Astrocyte (in vitro differentiated cells and primary cell): ENCODE measurements around the gene SDF2L1. TPM values are rescaled to one million over a fixed set of nuclear protein-coding genes. Genes with fewer than 3 reads are reported as not detected.

Source experiments
- DNase-seq: peaks from one replicate; pipeline ENCODE4 v3.0.0-alpha.2; 2010; ENCODE audit warnings: low read depth
- FAIRE-seq: peaks from 2 replicates; lab custom pipeline; 2011; peaks lifted over from hg19 to GRCh38; lab: Jason Lieb, UNC
- H2AFZ ChIP-seq: 2 replicates; pipeline ENCODE4 v1.6.0; 2012; ENCODE audit warnings: low read depth, low read length, inconsistent platforms
- H3K27ac ChIP-seq: 2 replicates; pipeline ENCODE4 v1.5.1; 2011; ENCODE audit warnings: low read depth, low read length, inconsistent platforms
- H3K27me3 ChIP-seq: 2 replicates; pipeline ENCODE4 v1.6.0; 2011; ENCODE audit warnings: low read length, inconsistent platforms; ENCODE audit not compliant: insufficient read depth
- H3K36me3 ChIP-seq: 2 replicates; pipeline ENCODE4 v1.5.1; 2011; ENCODE audit warnings: low read length, inconsistent platforms; ENCODE audit not compliant: insufficient read depth
- H3K4me1 ChIP-seq: 2 replicates; pipeline ENCODE4 v1.5.1; 2011; ENCODE audit warnings: low read length, inconsistent platforms; ENCODE audit not compliant: insufficient read depth
- H3K4me2 ChIP-seq: 2 replicates; pipeline ENCODE4 v1.6.0; 2012; ENCODE audit warnings: low read length, inconsistent platforms
- H3K4me3 ChIP-seq: 2 replicates; pipeline ENCODE4 v1.5.1; 2011; ENCODE audit warnings: low read depth, mild to moderate bottlenecking, low read length, inconsistent platforms; ENCODE audit not compliant: insufficient read depth
- H3K79me2 ChIP-seq: 2 replicates; pipeline ENCODE4 v1.6.0; 2012; ENCODE audit warnings: mild to moderate bottlenecking, low read length, inconsistent platforms; ENCODE audit not compliant: insufficient read depth
- H3K9ac ChIP-seq: 2 replicates; pipeline ENCODE4 v1.6.0; 2012; ENCODE audit warnings: mild to moderate bottlenecking, low read length, inconsistent platforms
- H3K9me3 ChIP-seq: 2 replicates; pipeline ENCODE4 v1.5.1; 2012; ENCODE audit warnings: low read depth, mild to moderate bottlenecking, low read length, inconsistent platforms; ENCODE audit not compliant: insufficient read depth
- H4K20me1 ChIP-seq: 2 replicates; pipeline ENCODE4 v1.6.0; 2012; ENCODE audit warnings: low read length, inconsistent platforms; ENCODE audit not compliant: insufficient read depth
- H3K27ac Mint-ChIP-seq: one replicate; pipeline ENCODE4 v1.8.0; 2021; ENCODE audit warnings: mild to moderate bottlenecking, mixed read lengths; ENCODE audit not compliant: unreplicated experiment
- H3K27me3 Mint-ChIP-seq: one replicate; pipeline ENCODE4 v1.8.0; 2021; ENCODE audit warnings: low read depth, mixed read lengths; ENCODE audit not compliant: unreplicated experiment
- H3K36me3 Mint-ChIP-seq: one replicate; pipeline ENCODE4 v1.8.0; 2021; ENCODE audit warnings: low read depth, mixed read lengths; ENCODE audit not compliant: unreplicated experiment
- H3K4me1 Mint-ChIP-seq: one replicate; pipeline ENCODE4 v1.8.0; 2021; ENCODE audit warnings: low read depth, mixed read lengths; ENCODE audit not compliant: unreplicated experiment
- H3K4me3 Mint-ChIP-seq: one replicate; pipeline ENCODE4 v1.8.0; 2021; ENCODE audit warnings: mild to moderate bottlenecking, moderate library complexity, mixed read lengths; ENCODE audit not compliant: unreplicated experiment
- H3K9me3 Mint-ChIP-seq: one replicate; pipeline ENCODE4 v1.8.0; 2021; ENCODE audit warnings: mild to moderate bottlenecking, mixed read lengths; ENCODE audit not compliant: unreplicated experiment
- EZH2 ChIP-seq: IDR thresholded peaks from 2 replicates; pipeline ENCODE4 v1.6.1; 2012; ENCODE audit warnings: mild to moderate bottlenecking, low read length, inconsistent platforms; ENCODE audit not compliant: insufficient read depth
- total RNA-seq: library from RNA; stranded (reverse); gene quantifications from 2 replicates; pipeline ENCODE4 v1.2.1, GENCODE V29; 2021
- TF ChIP-seq, protein P1 (sequence below): IDR thresholded peaks from 2 replicates; pipeline ENCODE4 v1.5.1; 2011; ENCODE audit warnings: low read depth, mild to moderate bottlenecking, inconsistent platforms, low read length, moderate library complexity; ENCODE audit not compliant: insufficient read depth

The SDF2L1 gene
- total RNA-seq, 1 donor from 2014 or later, result 49.5 TPM

DNA sequence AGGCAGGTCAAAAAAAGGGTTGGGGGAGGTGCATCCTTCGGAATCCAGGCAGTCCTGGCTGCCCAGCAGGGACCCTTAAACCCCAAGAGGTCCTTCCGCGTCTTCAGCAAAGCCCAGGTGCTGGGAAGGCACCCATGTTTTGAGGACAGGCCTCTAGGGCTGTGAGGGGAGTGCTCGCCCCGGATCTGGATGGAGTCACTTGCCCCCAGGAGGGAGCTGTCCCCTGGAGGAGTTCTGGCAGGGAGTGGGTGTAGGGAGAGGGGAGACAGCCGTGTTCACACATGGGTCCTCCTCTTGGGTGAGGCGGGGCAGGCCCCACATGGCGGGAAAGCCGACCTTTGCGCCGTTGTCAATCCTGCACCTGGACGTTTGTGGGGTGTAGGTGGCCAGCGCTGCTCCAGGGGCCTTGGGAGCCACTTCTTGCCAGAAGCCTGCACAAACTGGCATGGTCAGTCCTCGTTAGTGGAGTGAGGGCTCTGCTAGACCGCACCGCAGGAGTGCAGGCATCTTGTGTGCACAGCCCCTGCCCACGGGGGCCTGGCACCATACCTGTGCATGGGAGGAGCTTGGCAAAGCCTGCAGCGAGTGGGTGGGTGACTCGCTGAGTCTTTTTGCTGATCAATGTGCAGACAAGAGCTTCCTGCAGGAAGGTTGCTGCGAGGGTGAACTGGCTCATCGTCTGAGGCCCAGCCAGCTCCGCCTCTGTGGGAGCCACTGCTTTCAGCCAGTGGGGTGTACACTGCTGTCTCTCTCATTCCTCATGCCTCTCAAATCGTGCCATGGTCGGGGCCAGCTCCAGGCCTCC, 39.7 kb downstream of the SDF2L1 start:
- DNase-seq (no peak), FAIRE-seq (no peak)
- no peak overlapping the region for H2AFZ ChIP-seq
- H3K4me1 ChIP-seq, result peaks cover 4% of the 10 kb centered on the region
- H3K36me3 ChIP-seq, result no peaks in the 10 kb centered on the region
- H3K4me3 ChIP-seq, result no peak overlapping the region
- no peak overlapping the region for H3K4me2 ChIP-seq
- H3K4me1 Mint-ChIP-seq, result peaks cover 4% of the 10 kb centered on the region
- no peak overlapping the region for H3K9ac ChIP-seq
- no peaks in the 10 kb centered on the region for H3K79me2 ChIP-seq
- H3K36me3 Mint-ChIP-seq, result peaks cover 17% of the 10 kb centered on the region
- H3K27ac ChIP-seq, result no peak overlapping the region
- H3K27me3 Mint-ChIP-seq, result no peaks in the 10 kb centered on the region
- H3K4me3 Mint-ChIP-seq, result no peak overlapping the region
- no peaks in the 10 kb centered on the region for H3K9me3 ChIP-seq
- H4K20me1 ChIP-seq, result peaks cover 14% of the 10 kb centered on the region
- H3K9me3 Mint-ChIP-seq, result no peaks in the 10 kb centered on the region
- H3K27ac Mint-ChIP-seq, result no peak overlapping the region
- H3K27me3 ChIP-seq, result no peaks in the 10 kb centered on the region
- TF ChIP-seq, protein P1, sequence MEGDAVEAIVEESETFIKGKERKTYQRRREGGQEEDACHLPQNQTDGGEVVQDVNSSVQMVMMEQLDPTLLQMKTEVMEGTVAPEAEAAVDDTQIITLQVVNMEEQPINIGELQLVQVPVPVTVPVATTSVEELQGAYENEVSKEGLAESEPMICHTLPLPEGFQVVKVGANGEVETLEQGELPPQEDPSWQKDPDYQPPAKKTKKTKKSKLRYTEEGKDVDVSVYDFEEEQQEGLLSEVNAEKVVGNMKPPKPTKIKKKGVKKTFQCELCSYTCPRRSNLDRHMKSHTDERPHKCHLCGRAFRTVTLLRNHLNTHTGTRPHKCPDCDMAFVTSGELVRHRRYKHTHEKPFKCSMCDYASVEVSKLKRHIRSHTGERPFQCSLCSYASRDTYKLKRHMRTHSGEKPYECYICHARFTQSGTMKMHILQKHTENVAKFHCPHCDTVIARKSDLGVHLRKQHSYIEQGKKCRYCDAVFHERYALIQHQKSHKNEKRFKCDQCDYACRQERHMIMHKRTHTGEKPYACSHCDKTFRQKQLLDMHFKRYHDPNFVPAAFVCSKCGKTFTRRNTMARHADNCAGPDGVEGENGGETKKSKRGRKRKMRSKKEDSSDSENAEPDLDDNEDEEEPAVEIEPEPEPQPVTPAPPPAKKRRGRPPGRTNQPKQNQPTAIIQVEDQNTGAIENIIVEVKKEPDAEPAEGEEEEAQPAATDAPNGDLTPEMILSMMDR, result no peak
- TF ChIP-seq EZH2, result no peak

DNA sequence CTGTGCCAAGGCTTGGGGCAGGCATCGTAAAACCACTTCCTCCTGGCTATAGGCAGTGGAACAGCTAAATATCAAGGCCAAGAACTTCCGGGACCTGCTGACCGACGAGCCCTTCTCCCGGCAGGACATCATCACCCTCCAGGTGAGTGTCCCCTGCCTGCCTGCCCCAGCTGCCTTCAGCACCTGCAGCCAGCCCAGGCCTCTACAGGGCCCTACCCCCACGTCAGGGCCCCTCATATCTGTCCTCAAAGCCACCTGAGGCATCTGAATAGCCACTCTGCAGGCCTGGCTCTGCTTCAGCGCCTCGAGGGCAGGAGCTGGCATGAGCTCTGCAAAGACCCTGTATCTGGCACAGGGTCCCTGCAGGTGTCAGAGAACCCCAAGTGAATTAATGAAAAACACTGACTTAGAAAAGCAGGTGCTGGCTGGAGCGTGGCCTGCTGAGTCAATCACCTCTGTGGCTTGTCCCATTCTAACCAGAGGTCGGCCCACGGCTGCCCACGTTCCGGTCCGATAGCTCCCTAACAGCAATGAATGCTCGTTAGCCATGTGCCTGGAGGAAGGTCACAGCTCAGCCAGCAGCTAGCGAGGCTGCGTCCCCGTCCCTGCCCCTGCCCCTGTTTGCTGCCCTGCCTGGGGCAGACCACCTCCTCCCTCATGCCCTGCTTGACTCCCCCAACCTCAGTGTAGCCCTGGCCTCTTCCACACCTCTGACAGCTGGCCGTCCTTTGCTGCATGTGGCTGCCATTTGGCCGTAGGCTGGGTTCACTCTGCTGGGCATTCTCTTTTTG, 40.5 kb downstream of the SDF2L1 start:
- peaks cover 2% of the 10 kb centered on the region for H3K36me3 ChIP-seq
- H4K20me1 ChIP-seq, result peaks cover 14% of the 10 kb centered on the region
- no peaks in the 10 kb centered on the region for H3K79me2 ChIP-seq
- H3K4me3 ChIP-seq, result no peak overlapping the region
- FAIRE-seq, result no peak
- Mint-ChIP-seq H3K9me3 (no peaks in the 10 kb centered on the region), H3K27me3 (no peaks in the 10 kb centered on the region), H3K4me1 (peaks cover 4% of the 10 kb centered on the region), H3K36me3 (peaks cover 16% of the 10 kb centered on the region), H3K4me3 (no peak overlapping the region), H3K27ac (no peak overlapping the region)
- no peak overlapping the region for H3K9ac ChIP-seq
- peaks cover 4% of the 10 kb centered on the region for H3K4me1 ChIP-seq
- H3K9me3 ChIP-seq, result no peaks in the 10 kb centered on the region
- no peak for DNase-seq
- TF ChIP-seq EZH2, result no peak
- TF ChIP-seq, protein P1, result no peak
- H3K4me2 ChIP-seq, result no peak overlapping the region
- no peaks in the 10 kb centered on the region for H3K27me3 ChIP-seq
- H3K27ac ChIP-seq, result no peak overlapping the region
- no peak overlapping the region for H2AFZ ChIP-seq
